Fibroblast of lung (primary cell): ENCODE data around the gene HERC3. TPM values are rescaled to one million over a fixed set of nuclear protein-coding genes. Genes with fewer than 3 reads are reported as not detected.

Source experiments
- DNase-seq, 2 donors: peaks; one replicate each; pipeline versions ENCODE4 v3.0.0 to v3.0.0-alpha.2; 2010; ENCODE audit warnings: low read depth in 2 of 2
- H2AFZ ChIP-seq: 2 replicates; pipeline ENCODE4 v1.5.1; 2012; ENCODE audit warnings: low read length, control low read depth, inconsistent platforms
- H3K27ac ChIP-seq: 2 replicates; pipeline ENCODE4 v1.5.1; 2011; ENCODE audit warnings: low read length, control low read depth; ENCODE audit not compliant: insufficient read depth
- H3K27me3 ChIP-seq: 2 replicates; pipeline ENCODE4 v1.5.1; 2011; ENCODE audit warnings: mild to moderate bottlenecking, low read length; ENCODE audit not compliant: control insufficient read depth, insufficient read depth
- H3K36me3 ChIP-seq: 2 replicates; pipeline ENCODE4 v1.5.1; 2011; ENCODE audit warnings: low read length; ENCODE audit not compliant: control insufficient read depth, insufficient read depth
- H3K4me1 ChIP-seq: 2 replicates; pipeline ENCODE4 v1.5.1; 2011; ENCODE audit warnings: low read length; ENCODE audit not compliant: control insufficient read depth, insufficient read depth; ENCODE audit errors: extremely low read depth
- H3K4me2 ChIP-seq: 2 replicates; pipeline ENCODE4 v1.5.1; 2011; ENCODE audit warnings: low read length, control low read depth; ENCODE audit not compliant: insufficient read depth; ENCODE audit errors: extremely low read depth
- H3K4me3 ChIP-seq, 4 experiments: fragments of 200-600 bp in 1 of 4; sonication (generic) in 1 of 4; replicated peaks in 1 of 4; 2 replicates each; pipeline ENCODE4 v1.5.1; 2011 to 2016; ENCODE audit warnings: low read length in 4 of 4, low read depth in 3 of 4, mild to moderate bottlenecking in 3 of 4, control low read depth in 2 of 4, inconsistent platforms in 1 of 4, mixed read lengths in 1 of 4; ENCODE audit not compliant: insufficient read depth in 1 of 4; ENCODE audit errors: control extremely low read depth in 1 of 4
- H3K79me2 ChIP-seq: 2 replicates; pipeline ENCODE4 v1.5.1; 2012; ENCODE audit warnings: mild to moderate bottlenecking, low read length, inconsistent platforms; ENCODE audit not compliant: control insufficient read depth, insufficient read depth
- H3K9ac ChIP-seq: 2 replicates; pipeline ENCODE4 v1.5.1; 2011; ENCODE audit warnings: mild to moderate bottlenecking, low read length, control low read depth; ENCODE audit not compliant: insufficient read depth
- H3K9me3 ChIP-seq: 2 replicates; pipeline ENCODE4 v1.5.1; 2012; ENCODE audit warnings: low read depth, low read length; ENCODE audit not compliant: control insufficient read depth, insufficient read depth
- H4K20me1 ChIP-seq: 2 replicates; pipeline ENCODE4 v1.5.1; 2011; ENCODE audit warnings: low read length; ENCODE audit not compliant: control insufficient read depth, insufficient read depth; ENCODE audit errors: extremely low read depth
- CTCF ChIP-seq, 2 donors: IDR thresholded peaks in 1 of 2; conservative IDR thresholded peaks in 1 of 2; 1 replicate in 1 of 2; 2 replicates in 1 of 2; pipeline ENCODE4 v1.5.1; 2011 to 2012; ENCODE audit warnings: low read length in 2 of 2, control low read depth in 1 of 2, inconsistent platforms in 1 of 2, low read depth in 1 of 2, mild to moderate bottlenecking in 1 of 2
- EZH2 ChIP-seq: IDR thresholded peaks from 2 replicates; pipeline ENCODE4 v1.5.1; 2012; ENCODE audit warnings: low read length, control low read depth, mild to moderate bottlenecking; ENCODE audit errors: missing control alignments
- polyA plus RNA-seq, 2 donors: library from polyadenylated mRNA; depleted of rRNA in 1 of 2; stranded (reverse) in 1 of 2; unstranded in 1 of 2; fragments of >200 nt; gene quantifications; 2 replicates each; pipeline ENCODE4 v1.2.1, GENCODE V29; 2011 to 2012; ENCODE audit warnings: missing spikeins in 1 of 2
- total RNA-seq: library from RNA; depleted of rRNA; stranded (reverse); fragments of >200 nt; gene quantifications from 2 replicates; pipeline ENCODE4 v1.2.1, GENCODE V29; 2014

Gene HERC3
- total and polyA plus RNA-seq, 2 donors (not counting 1 experiment from before 2014, with no cell fraction given): 24.5 to 27.6 TPM

- no peak overlapping the region for H3K4me2 ChIP-seq
- no peak overlapping the region for H3K9ac ChIP-seq
- no peaks in the 10 kb centered on the region for H3K9me3 ChIP-seq
- no peak overlapping the region for H2AFZ ChIP-seq
- no peak for TF ChIP-seq CTCF (conservative IDR thresholded peaks at IDR 0.05 in 1 of 2, IDR thresholded peaks at IDR 0.05 in 1 of 2; ENCODE audit: low read depth in 1 of 2, low read length in 2 of 2)
- TF ChIP-seq EZH2: no peak
- H3K27me3 ChIP-seq: no peaks in the 10 kb centered on the region
- no peak overlapping the region for H3K27ac ChIP-seq
- no peaks in the 10 kb centered on the region for H3K36me3 ChIP-seq
- no peak for DNase-seq
- H3K4me1 ChIP-seq: no peaks in the 10 kb centered on the region
- no peaks in the 10 kb centered on the region for H3K79me2 ChIP-seq
- H4K20me1 ChIP-seq: no peaks in the 10 kb centered on the region
- no peak overlapping the region for H3K4me3 ChIP-seq
Measured at GRCh38 chr4:88693792-88694191, 101.5 kb downstream of the HERC3 start.

GRCh38 chr4:88696630-88697029, 104.3 kb downstream of the HERC3 start:
- peak overlapping the region; percentile 67 for H3K4me2 ChIP-seq
- peak overlapping the region; percentile 16 for H3K9ac ChIP-seq
- H3K4me3 ChIP-seq: peak overlapping the region; percentile 45 to 87 (median 59)
- H3K36me3 ChIP-seq: no peaks in the 10 kb centered on the region
- H3K9me3 ChIP-seq: no peaks in the 10 kb centered on the region
- DNase-seq: peak; percentile 29 to 51
- H2AFZ ChIP-seq: no peak overlapping the region
- H3K27ac ChIP-seq: peak overlapping the region; percentile 62
- no peaks in the 10 kb centered on the region for H4K20me1 ChIP-seq
- no peaks in the 10 kb centered on the region for H3K79me2 ChIP-seq
- H3K4me1 ChIP-seq: no peaks in the 10 kb centered on the region
- H3K27me3 ChIP-seq: no peaks in the 10 kb centered on the region
- TF ChIP-seq EZH2 (no peak), CTCF (conservative IDR thresholded peaks at IDR 0.05 in 1 of 2, IDR thresholded peaks at IDR 0.05 in 1 of 2; ENCODE audit: low read depth in 1 of 2, low read length in 2 of 2) (no peak)

- Histone ChIP-seq H3K27ac (peak overlapping the region; percentile 62), H4K20me1 (no peaks in the 10 kb centered on the region), H3K9me3 (no peaks in the 10 kb centered on the region), H3K4me1 (no peaks in the 10 kb centered on the region), H3K36me3 (no peaks in the 10 kb centered on the region), H3K4me2 (peak overlapping the region; percentile 67), H3K4me3 (peak overlapping the region; percentile 45 to 87 (median 59)), H2AFZ (no peak overlapping the region), H3K79me2 (no peaks in the 10 kb centered on the region), H3K27me3 (no peaks in the 10 kb centered on the region), H3K9ac (peak overlapping the region; percentile 81)
- TF ChIP-seq CTCF (conservative IDR thresholded peaks at IDR 0.05 in 1 of 2, IDR thresholded peaks at IDR 0.05 in 1 of 2; ENCODE audit: low read depth in 1 of 2, low read length in 2 of 2): no peak
- TF ChIP-seq EZH2: no peak
- DNase-seq: peak; percentile 45 to 52
Measured at GRCh38 chr4:88697141-88697540, 104.9 kb downstream of the HERC3 start.
